RWPE2 (cell line): ENCODE data around the gene PHKA1.
A peak's percentile ranks its signal among the peaks of the same experiment; 100 is the strongest.
"Not testable (repeated sequence)": the region's sequence is repeated elsewhere in the genome, so short reads cannot be mapped to it uniquely, and the experiment has no call there.

Source experiments
- ATAC-seq: fragments of 200-7000 bp; cut with Tn5 transposase; 3 replicates; pipeline ENCODE4 v1.9.1; 2021; ENCODE audit warnings: low read depth
- DNase-seq: peaks from one replicate; pipeline ENCODE4 v3.0.0-alpha.2; 2020; ENCODE audit warnings: low spot score
- H3K27ac ChIP-seq: fragments of 450-650 bp; 2 replicates; pipeline ENCODE4 v1.5.1; 2017; ENCODE audit warnings: mild to moderate bottlenecking; ENCODE audit not compliant: poor library complexity, severe bottlenecking
- H3K27me3 ChIP-seq: fragments of 250-450 bp; sonication (Bioruptor Pico); 2 replicates; pipeline ENCODE4 v1.5.1; 2021; ENCODE audit warnings: mild to moderate bottlenecking, moderate library complexity; ENCODE audit not compliant: insufficient read depth, poor library complexity, severe bottlenecking
- H3K36me3 ChIP-seq: fragments of 250-450 bp; sonication (Bioruptor Pico); 2 replicates; pipeline ENCODE4 v1.5.1; 2020; ENCODE audit warnings: low read depth, mild to moderate bottlenecking, moderate library complexity
- H3K4me1 ChIP-seq: fragments of 250-450 bp; sonication (Bioruptor Pico); 2 replicates; pipeline ENCODE4 v1.5.1; 2021; ENCODE audit warnings: mild to moderate bottlenecking, moderate library complexity; ENCODE audit not compliant: insufficient read depth, poor library complexity, severe bottlenecking
- H3K4me3 ChIP-seq: fragments of 250-450 bp; sonication (Bioruptor Pico); 2 replicates; pipeline ENCODE4 v1.5.1; 2021; ENCODE audit warnings: mild to moderate bottlenecking, moderate library complexity; ENCODE audit not compliant: severe bottlenecking
- H3K9me3 ChIP-seq: fragments of 250-450 bp; sonication (Bioruptor Pico); 2 replicates; pipeline ENCODE4 v1.5.1; 2021; ENCODE audit warnings: mild to moderate bottlenecking, moderate library complexity; ENCODE audit not compliant: severe bottlenecking
- CTCF ChIP-seq: fragments of 450-650 bp; IDR thresholded peaks from one replicate; pipeline ENCODE4 v1.5.1; 2017; ENCODE audit warnings: mild to moderate bottlenecking, moderate library complexity; ENCODE audit not compliant: poor library complexity, severe bottlenecking

PHKA1 gene

DNA sequence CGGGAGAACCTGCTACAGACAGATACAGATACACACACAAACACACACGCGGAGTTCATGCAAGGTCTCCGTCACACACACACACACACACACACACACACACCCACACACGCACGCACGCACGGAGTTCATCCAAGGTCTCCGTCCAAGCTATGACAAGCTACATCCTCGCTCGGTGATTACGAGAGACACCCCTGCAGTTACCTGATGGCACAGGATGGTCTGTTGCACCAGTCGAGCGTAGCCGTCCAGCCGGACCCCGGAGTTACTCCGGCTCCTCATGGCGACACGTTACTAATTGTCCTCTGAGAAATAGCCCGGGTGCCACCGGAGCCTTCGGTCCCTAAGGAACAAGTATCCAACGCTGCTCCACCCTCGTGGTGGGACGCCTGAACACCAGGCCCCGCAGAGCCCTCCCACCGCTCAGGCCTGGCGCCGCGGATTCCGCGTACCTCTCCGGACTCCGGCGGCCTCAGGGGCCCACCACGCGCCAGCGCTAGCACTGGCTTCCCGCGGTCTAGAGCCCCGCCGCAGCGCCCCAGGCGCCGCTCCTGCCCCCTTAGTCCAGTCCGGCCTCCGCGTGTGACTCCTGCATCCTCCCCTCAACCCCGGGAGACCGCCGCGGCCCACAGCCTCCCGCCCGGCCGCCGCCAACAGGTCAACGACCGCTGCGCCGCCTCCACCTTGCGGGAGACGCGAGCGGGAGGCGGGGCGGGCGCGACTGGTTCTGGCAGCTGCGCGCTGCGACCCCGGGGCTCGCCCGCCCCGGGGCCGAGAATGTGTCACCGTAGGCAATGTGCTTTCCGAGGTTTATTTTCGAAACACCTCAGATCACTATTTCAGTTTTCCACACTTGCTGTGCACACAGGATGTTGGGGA is at the start of gene PHKA1:
TSS of gene PHKA1 (minus strand) at position 708 of the 879 bp plus-strand sequence. CDS start at position 282, 426 bp downstream.
- Histone ChIP-seq H3K4me3 (peak within 1 kb of the TSS; percentile 51), H3K27ac (peak within 1 kb of the TSS; percentile 69)
- not testable (repeated sequence) for H3K4me1 ChIP-seq, H3K36me3 ChIP-seq, H3K27me3 ChIP-seq, H3K9me3 ChIP-seq
- DNase-seq (peak; percentile 45), ATAC-seq (peak; percentile 73)

- H3K9me3 ChIP-seq, H3K4me3 ChIP-seq, ATAC-seq, H3K36me3 ChIP-seq, H3K4me1 ChIP-seq, H3K27me3 ChIP-seq, H3K27ac ChIP-seq, DNase-seq: not testable (repeated sequence)
Measured at GRCh38 chrX:72760454-72760853, 46.3 kb upstream of the PHKA1 start.

GRCh38 chrX:72748545-72748944 is 34.4 kb upstream of the PHKA1 start:
- H3K4me1 ChIP-seq, DNase-seq, H3K27me3 ChIP-seq, H3K36me3 ChIP-seq, ATAC-seq, H3K4me3 ChIP-seq, H3K9me3 ChIP-seq, H3K27ac ChIP-seq: not testable (repeated sequence)

DNA sequence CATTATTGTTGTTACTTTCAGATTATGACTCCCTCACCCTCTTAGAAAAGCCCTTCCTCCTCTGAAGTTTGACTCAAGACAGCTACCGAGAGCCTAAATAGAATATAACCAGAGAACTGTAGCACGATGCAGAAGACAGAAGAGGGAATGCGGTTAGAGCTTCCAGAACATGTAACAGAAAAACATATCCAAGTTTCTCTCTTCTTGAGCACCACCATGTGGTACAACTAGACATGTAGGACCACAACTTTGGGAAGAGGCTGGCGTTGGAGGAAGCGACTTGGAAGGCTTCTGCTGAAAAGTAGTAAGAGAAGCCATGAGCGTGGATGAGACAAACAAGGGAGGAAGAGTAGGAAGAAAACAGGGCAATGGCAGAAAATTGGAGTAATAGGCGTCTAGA is 31.4 kb upstream of the PHKA1 start:
- H3K27ac ChIP-seq, H3K4me3 ChIP-seq, H3K27me3 ChIP-seq, ATAC-seq, H3K4me1 ChIP-seq, H3K36me3 ChIP-seq, H3K9me3 ChIP-seq, DNase-seq: not testable (repeated sequence)

- Histone ChIP-seq H3K9me3 (no peaks in the 10 kb centered on the region), H3K27me3 (no peaks in the 10 kb centered on the region), H3K36me3 (no peaks in the 10 kb centered on the region), H3K4me1 (no peaks in the 10 kb centered on the region), H3K27ac (no peak overlapping the region), H3K4me3 (no peak overlapping the region)
- TF ChIP-seq CTCF: no peak
- ATAC-seq (no peak), DNase-seq (no peak)
Measured at GRCh38 chrX:72735561-72735960, 21.5 kb upstream of the PHKA1 start.

GRCh38 chrX:72733636-72734035 is 19.5 kb upstream of the PHKA1 start:
- not testable (repeated sequence) for DNase-seq, H3K4me1 ChIP-seq, H3K27me3 ChIP-seq, H3K27ac ChIP-seq, H3K9me3 ChIP-seq, ATAC-seq, H3K36me3 ChIP-seq, H3K4me3 ChIP-seq

GRCh38 chrX:72727846-72728245 is 13.7 kb upstream of the PHKA1 start:
- H3K27me3 ChIP-seq: no peaks in the 10 kb centered on the region
- no peaks in the 10 kb centered on the region for H3K4me1 ChIP-seq
- TF ChIP-seq CTCF: no peak
- no peak overlapping the region for H3K4me3 ChIP-seq
- no peak overlapping the region for H3K27ac ChIP-seq
- ATAC-seq: no peak
- no peaks in the 10 kb centered on the region for H3K9me3 ChIP-seq
- no peak for DNase-seq
- no peaks in the 10 kb centered on the region for H3K36me3 ChIP-seq
